SK-N-SH (cell line): ENCODE results near the gene SLC15A2. TPM values are rescaled to one million over a fixed set of nuclear protein-coding genes. Genes with fewer than 3 reads are reported as not detected.

Source experiments
- CTCF ChIA-PET: fragments of 300-600, 350-600 bp; formaldehyde crosslinking; extraction: SDS; loops from one replicate; lab custom pipeline; 2021; lab: Yijun Ruan, JAX
- POLR2A ChIA-PET: fragments of 350-600 bp; sonication (Branson Sonifier 250); formaldehyde crosslinking; extraction: SDS; loops from one replicate; lab custom pipeline; 2020; ENCODE audit warnings: antibody characterized with exemption, inconsistent platforms; lab: Yijun Ruan, JAX
- DNase-seq: peaks from one replicate; pipeline ENCODE4 v3.0.0; 2012
- H2AFZ ChIP-seq: fragments of 200-600 bp; sonication (generic); 2 replicates; pipeline ENCODE4 v1.8.1; 2016; ENCODE audit warnings: antibody characterized with exemption, mild to moderate bottlenecking, low read depth
- H3F3A ChIP-seq: fragments of 200-600 bp; sonication (generic); replicated peaks from 2 replicates; pipeline ENCODE3; 2016; ENCODE audit warnings: antibody characterized with exemption, mild to moderate bottlenecking; ENCODE audit not compliant: insufficient read depth
- H3K27ac ChIP-seq, 2 experiments: fragments of 200-500 bp in 1 of 2; fragments of 200-600 bp in 1 of 2; sonication (Bioruptor generic) in 1 of 2; sonication (generic), shearing (Covaris generic) in 1 of 2; 2 replicates each; pipeline versions ENCODE4 v1.5.1 to v1.6.1; 2014 to 2016; ENCODE audit warnings: low read depth in 2 of 2, inconsistent platforms in 1 of 2, low read length in 1 of 2, mild to moderate bottlenecking in 1 of 2, mixed read lengths in 1 of 2
- H3K27me3 ChIP-seq: fragments of 200-600 bp; sonication (generic), shearing (Covaris generic); 2 replicates; pipeline ENCODE4 v1.6.1; 2016; ENCODE audit warnings: mixed run types; ENCODE audit not compliant: insufficient read depth
- H3K36me3 ChIP-seq, 2 experiments: fragments of 200-500 bp in 1 of 2; fragments of 200-600 bp in 1 of 2; sonication (Bioruptor generic) in 1 of 2; sonication (generic) in 1 of 2; replicated peaks in 1 of 2; 2 replicates each; pipeline versions ENCODE3 to v1.5.1; 2014 to 2016; ENCODE audit warnings: low read length in 1 of 2, mild to moderate bottlenecking in 1 of 2; ENCODE audit not compliant: insufficient read depth in 2 of 2, control insufficient read depth in 1 of 2
- H3K4me1 ChIP-seq, 2 experiments: fragments of 200-500 bp in 1 of 2; fragments of 200-600 bp in 1 of 2; sonication (Bioruptor generic) in 1 of 2; sonication (generic), shearing (Covaris generic) in 1 of 2; 2 replicates each; pipeline versions ENCODE4 v1.5.1 to v1.6.1; 2014 to 2016; ENCODE audit warnings: low read depth in 1 of 2, low read length in 1 of 2, mixed run types in 1 of 2; ENCODE audit not compliant: insufficient read depth in 2 of 2, control insufficient read depth in 1 of 2
- H3K4me2 ChIP-seq: fragments of 200-600 bp; sonication (generic), shearing (Covaris generic); 2 replicates; pipeline ENCODE4 v1.6.1; 2017; ENCODE audit warnings: mixed run types
- H3K4me3 ChIP-seq, 2 experiments: fragments of 200-500 bp in 1 of 2; fragments of 200-600 bp in 1 of 2; sonication (Bioruptor generic) in 1 of 2; sonication (generic), shearing (Covaris generic) in 1 of 2; 2 replicates each; pipeline versions ENCODE4 v1.5.1 to v1.8.1; 2014 to 2016; ENCODE audit warnings: low read depth in 2 of 2, inconsistent platforms in 1 of 2, low read length in 1 of 2, mild to moderate bottlenecking in 1 of 2, mixed read lengths in 1 of 2, moderate library complexity in 1 of 2
- H3K79me2 ChIP-seq: fragments of 200-600 bp; sonication (generic); 2 replicates; pipeline ENCODE4 v1.8.1; 2017; ENCODE audit warnings: mild to moderate bottlenecking; ENCODE audit not compliant: insufficient read depth
- H3K9ac ChIP-seq: fragments of 200-600 bp; sonication (generic); 2 replicates; pipeline ENCODE4 v1.6.1; 2017; ENCODE audit warnings: mixed run types
- H3K9me2 ChIP-seq: fragments of 200-600 bp; sonication (generic); 2 replicates; pipeline ENCODE4 v1.6.1; 2017; ENCODE audit warnings: mixed run types
- H3K9me3 ChIP-seq: fragments of 200-600 bp; sonication (generic); 2 replicates; pipeline ENCODE4 v1.6.1; 2017; ENCODE audit warnings: mixed run types, mild to moderate bottlenecking, moderate library complexity
- H4K20me1 ChIP-seq: fragments of 200-600 bp; sonication (generic); 2 replicates; pipeline ENCODE4 v1.6.1; 2017; ENCODE audit warnings: mild to moderate bottlenecking, mixed run types; ENCODE audit not compliant: insufficient read depth
- ELF1 ChIP-seq: IDR thresholded peaks from 2 replicates; pipeline ENCODE4 v1.4.0; 2012
- EP300 ChIP-seq, 2 experiments: IDR thresholded peaks; 2 replicates each; pipeline versions ENCODE4 v1.4.0 to v1.6.1; 2012; ENCODE audit warnings: borderline replicate concordance in 1 of 2, low read depth in 1 of 2, low read length in 1 of 2
- FOSL2 ChIP-seq: IDR thresholded peaks from 2 replicates; pipeline ENCODE4 v1.4.0; 2012; ENCODE audit warnings: low read depth, mild to moderate bottlenecking, moderate library complexity, borderline replicate concordance
- FOXJ3 ChIP-seq: sonication (generic); formaldehyde crosslinking; IDR thresholded peaks from 2 replicates; pipeline ENCODE4 v1.5.1; 2020; ENCODE audit warnings: mild to moderate bottlenecking, missing genetic modification reagents
- FOXM1 ChIP-seq: IDR thresholded peaks from 2 replicates; pipeline ENCODE4 v1.4.0; 2012; ENCODE audit warnings: low read depth, mild to moderate bottlenecking
- GABPA ChIP-seq: IDR thresholded peaks from 2 replicates; pipeline ENCODE4 v1.4.0; 2012; ENCODE audit warnings: low read depth, mild to moderate bottlenecking
- IRF3 ChIP-seq: fragments of 150-350 bp; IDR thresholded peaks from 2 replicates; pipeline ENCODE4 v1.6.1; 2016; ENCODE audit warnings: mild to moderate bottlenecking, low read depth, low read length
- JUND ChIP-seq: IDR thresholded peaks from 2 replicates; pipeline ENCODE4 v1.4.0; 2012
- MAX ChIP-seq: IDR thresholded peaks from 2 replicates; pipeline ENCODE4 v1.4.0; 2012; ENCODE audit warnings: low read depth
- MXI1 ChIP-seq: IDR thresholded peaks from 2 replicates; pipeline ENCODE4 v1.6.1; 2012; ENCODE audit warnings: mild to moderate bottlenecking, low read depth, low read length, improper control_type of control experiment
- NRF1 ChIP-seq: IDR thresholded peaks from 2 replicates; pipeline ENCODE4 v1.6.1; 2012; ENCODE audit warnings: low read depth, mild to moderate bottlenecking, low read length
- RAD21 ChIP-seq: IDR thresholded peaks from 2 replicates; pipeline ENCODE4 v1.6.1; 2012; ENCODE audit warnings: mild to moderate bottlenecking, low read length
- RCOR1 ChIP-seq: fragments of 150-350 bp; IDR thresholded peaks from 2 replicates; pipeline ENCODE4 v1.6.1; 2017; ENCODE audit warnings: antibody characterized with exemption, low read length
- REST ChIP-seq: IDR thresholded peaks from 2 replicates; pipeline ENCODE4 v1.6.1; 2012; ENCODE audit warnings: mild to moderate bottlenecking, low read depth, low read length, moderate library complexity
- TCF12 ChIP-seq: IDR thresholded peaks from 2 replicates; pipeline ENCODE4 v1.4.0; 2012
- USF1 ChIP-seq: IDR thresholded peaks from 2 replicates; pipeline ENCODE4 v1.4.0; 2012; ENCODE audit warnings: low read depth, borderline replicate concordance
- YY1 ChIP-seq: IDR thresholded peaks from 2 replicates; pipeline ENCODE4 v1.4.0; 2012; ENCODE audit warnings: low read depth, mild to moderate bottlenecking
- WGBS: methylation state at CpG from one replicate; pipeline ENCODE4 v1.1.6; 2017; ENCODE audit warnings: low lambda C conversion rate; 5-methylcytosine and 5-hydroxymethylcytosine counted together
- polyA plus RNA-seq, 3 experiments: library from polyadenylated mRNA; depleted of rRNA; stranded (reverse); fragments of >200 nt; gene quantifications; 2 replicates each; pipeline ENCODE4 v1.2.3, GENCODE V29; 2012

The SLC15A2 gene
- polyA plus RNA-seq, 1 of the 3 experiments (the other 2 are of a cell fraction), result 0.10 TPM

- CTCF ChIA-PET, result interaction anchor here (1.9 kb wide), 1 partner anchor 10 kb away, joined by 5 read pairs; no protein-coding TSS in a partner anchor
These were observed 91.6 kb downstream of the SLC15A2 start for GRCh38 chr3:121985846-121986245.

GRCh38 chr3:121988146-121988545 lies 93.9 kb downstream of the SLC15A2 start:
- 0% methylated on average over 2 of the region's 2 CpGs for WGBS
- H3K4me2 ChIP-seq, result no peak overlapping the region
- H3K9me3 ChIP-seq, result no peaks in the 10 kb centered on the region
- no peak overlapping the region for H3K4me3 ChIP-seq
- no peaks in the 10 kb centered on the region for H3F3A ChIP-seq
- no peaks in the 10 kb centered on the region for H3K79me2 ChIP-seq
- no peaks in the 10 kb centered on the region for H3K36me3 ChIP-seq
- no peak overlapping the region for H2AFZ ChIP-seq
- H3K9ac ChIP-seq, result no peak overlapping the region
- no peak for TF ChIP-seq ELF1
- no peak for TF ChIP-seq YY1
- TF ChIP-seq RAD21, result no peak
- no peak for TF ChIP-seq IRF3
- no peak for TF ChIP-seq USF1
- no peak for TF ChIP-seq TCF12
- TF ChIP-seq FOXJ3 (CRISPR knock-in tag), result no peak
- no peak for TF ChIP-seq MXI1
- no peak for TF ChIP-seq FOSL2
- TF ChIP-seq EP300 (IDR thresholded peaks at IDR 0.05; ENCODE audit: borderline replicate concordance in 1 of 2, low read depth in 1 of 2, low read length in 1 of 2), result no peak
- TF ChIP-seq NRF1, result no peak
- no peak for TF ChIP-seq JUND
- no peak for TF ChIP-seq MAX
- no peak for TF ChIP-seq REST
- no peak for TF ChIP-seq FOXM1
- H3K9me2 ChIP-seq, result no peaks in the 10 kb centered on the region
- no peaks in the 10 kb centered on the region for H4K20me1 ChIP-seq
- CTCF ChIA-PET, result no interaction called here
- no peaks in the 10 kb centered on the region for H3K4me1 ChIP-seq
- POLR2A ChIA-PET, result no interaction called here
- no peaks in the 10 kb centered on the region; the same call in 1 of the 2 replicates for H3K27me3 ChIP-seq
- H3K27ac ChIP-seq, result no peak overlapping the region
- no peak for DNase-seq

More at GRCh38 chr3:121985846-121986245, 91.6 kb downstream of the SLC15A2 start:
- no CpG with 5 or more reads among the region's 2 CpGs for WGBS
- POLR2A ChIA-PET, result no interaction called here
- no peaks in the 10 kb centered on the region for H3K9me2 ChIP-seq
- no peak for DNase-seq
- H3K4me2 ChIP-seq, result no peak overlapping the region
- H3K4me1 ChIP-seq, result no peaks in the 10 kb centered on the region
- no peak overlapping the region for H2AFZ ChIP-seq
- 0 out of 2 replicates have a peak, but pooled peaks cover 3% of the 10 kb centered on the region for H3K9me3 ChIP-seq
- TF ChIP-seq GABPA (no peak), RCOR1 (no peak), USF1 (no peak), RAD21 (no peak)
- TF ChIP-seq, all 33 proteins: peak for 0
- Histone ChIP-seq H3K27me3 (no peaks in the 10 kb centered on the region; the same call in 1 of the 2 replicates), H3K36me3 (no peaks in the 10 kb centered on the region), H3K27ac (no peak overlapping the region), H3K4me3 (no peak overlapping the region), H3F3A (no peaks in the 10 kb centered on the region), H3K79me2 (no peaks in the 10 kb centered on the region), H4K20me1 (no peaks in the 10 kb centered on the region), H3K9ac (no peak overlapping the region)
